HL-60 (cell line): ENCODE measurements around the gene TRIM47.

Experiments
- GABPA ChIP-seq: IDR thresholded peaks from 2 replicates; pipeline ENCODE4 v1.6.1; 2012; ENCODE audit warnings: low read depth
- POLR2AphosphoS5 ChIP-seq: IDR thresholded peaks from 2 replicates; pipeline ENCODE4 v1.6.1; 2012; ENCODE audit warnings: low read depth
- SPI1 ChIP-seq: IDR thresholded peaks from 2 replicates; pipeline ENCODE4 v1.6.1; 2012; ENCODE audit warnings: low read depth, mild to moderate bottlenecking, borderline replicate concordance
- TF ChIP-seq, protein P1 (sequence below): IDR thresholded peaks from 2 replicates; pipeline ENCODE4 v1.6.1; 2012; ENCODE audit warnings: low read depth; ENCODE audit not compliant: insufficient replicate concordance
- TF ChIP-seq, protein P2 (sequence below): IDR thresholded peaks from one replicate; pipeline ENCODE4 v1.5.1; 2011; ENCODE audit warnings: low read length, control low read depth, inconsistent platforms; ENCODE audit not compliant: insufficient read depth

DNA sequence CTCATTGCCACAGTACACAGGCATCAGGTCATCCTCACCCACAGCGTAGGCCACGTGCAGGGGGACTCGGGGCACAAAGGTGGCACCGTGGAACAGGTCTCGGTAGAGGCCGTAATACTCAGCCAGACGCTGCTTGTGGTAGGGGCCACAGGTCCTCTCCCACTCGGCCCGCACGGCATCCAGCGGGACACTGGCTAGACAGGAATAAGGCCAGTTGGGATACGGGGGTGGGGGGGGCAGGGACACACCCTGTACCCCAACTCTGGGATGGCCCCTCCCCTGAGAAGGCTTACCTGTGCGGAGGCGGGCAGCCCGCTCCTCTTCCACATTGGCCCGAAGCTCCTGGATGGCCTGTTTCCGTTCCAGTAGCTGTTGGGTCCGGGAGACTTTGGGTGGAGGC, 23.3 kb upstream of the TRIM47 start:
- TF ChIP-seq, protein P1, sequence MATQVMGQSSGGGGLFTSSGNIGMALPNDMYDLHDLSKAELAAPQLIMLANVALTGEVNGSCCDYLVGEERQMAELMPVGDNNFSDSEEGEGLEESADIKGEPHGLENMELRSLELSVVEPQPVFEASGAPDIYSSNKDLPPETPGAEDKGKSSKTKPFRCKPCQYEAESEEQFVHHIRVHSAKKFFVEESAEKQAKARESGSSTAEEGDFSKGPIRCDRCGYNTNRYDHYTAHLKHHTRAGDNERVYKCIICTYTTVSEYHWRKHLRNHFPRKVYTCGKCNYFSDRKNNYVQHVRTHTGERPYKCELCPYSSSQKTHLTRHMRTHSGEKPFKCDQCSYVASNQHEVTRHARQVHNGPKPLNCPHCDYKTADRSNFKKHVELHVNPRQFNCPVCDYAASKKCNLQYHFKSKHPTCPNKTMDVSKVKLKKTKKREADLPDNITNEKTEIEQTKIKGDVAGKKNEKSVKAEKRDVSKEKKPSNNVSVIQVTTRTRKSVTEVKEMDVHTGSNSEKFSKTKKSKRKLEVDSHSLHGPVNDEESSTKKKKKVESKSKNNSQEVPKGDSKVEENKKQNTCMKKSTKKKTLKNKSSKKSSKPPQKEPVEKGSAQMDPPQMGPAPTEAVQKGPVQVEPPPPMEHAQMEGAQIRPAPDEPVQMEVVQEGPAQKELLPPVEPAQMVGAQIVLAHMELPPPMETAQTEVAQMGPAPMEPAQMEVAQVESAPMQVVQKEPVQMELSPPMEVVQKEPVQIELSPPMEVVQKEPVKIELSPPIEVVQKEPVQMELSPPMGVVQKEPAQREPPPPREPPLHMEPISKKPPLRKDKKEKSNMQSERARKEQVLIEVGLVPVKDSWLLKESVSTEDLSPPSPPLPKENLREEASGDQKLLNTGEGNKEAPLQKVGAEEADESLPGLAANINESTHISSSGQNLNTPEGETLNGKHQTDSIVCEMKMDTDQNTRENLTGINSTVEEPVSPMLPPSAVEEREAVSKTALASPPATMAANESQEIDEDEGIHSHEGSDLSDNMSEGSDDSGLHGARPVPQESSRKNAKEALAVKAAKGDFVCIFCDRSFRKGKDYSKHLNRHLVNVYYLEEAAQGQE: no peak
- TF ChIP-seq, protein P2, sequence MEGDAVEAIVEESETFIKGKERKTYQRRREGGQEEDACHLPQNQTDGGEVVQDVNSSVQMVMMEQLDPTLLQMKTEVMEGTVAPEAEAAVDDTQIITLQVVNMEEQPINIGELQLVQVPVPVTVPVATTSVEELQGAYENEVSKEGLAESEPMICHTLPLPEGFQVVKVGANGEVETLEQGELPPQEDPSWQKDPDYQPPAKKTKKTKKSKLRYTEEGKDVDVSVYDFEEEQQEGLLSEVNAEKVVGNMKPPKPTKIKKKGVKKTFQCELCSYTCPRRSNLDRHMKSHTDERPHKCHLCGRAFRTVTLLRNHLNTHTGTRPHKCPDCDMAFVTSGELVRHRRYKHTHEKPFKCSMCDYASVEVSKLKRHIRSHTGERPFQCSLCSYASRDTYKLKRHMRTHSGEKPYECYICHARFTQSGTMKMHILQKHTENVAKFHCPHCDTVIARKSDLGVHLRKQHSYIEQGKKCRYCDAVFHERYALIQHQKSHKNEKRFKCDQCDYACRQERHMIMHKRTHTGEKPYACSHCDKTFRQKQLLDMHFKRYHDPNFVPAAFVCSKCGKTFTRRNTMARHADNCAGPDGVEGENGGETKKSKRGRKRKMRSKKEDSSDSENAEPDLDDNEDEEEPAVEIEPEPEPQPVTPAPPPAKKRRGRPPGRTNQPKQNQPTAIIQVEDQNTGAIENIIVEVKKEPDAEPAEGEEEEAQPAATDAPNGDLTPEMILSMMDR: no peak
- TF ChIP-seq POLR2AphosphoS5 (no peak), SPI1 (no peak), GABPA (no peak)
